GM19351 (cell line): ENCODE results near the gene WWTR1.

Experiments used
- ATAC-seq: cut with Tn5 transposase; IDR thresholded peaks from one replicate; pipeline ENCODE4 v1.9.1; 2021; ENCODE audit warnings: mild to moderate bottlenecking, moderate library complexity; ENCODE audit not compliant: unreplicated experiment

Gene WWTR1

DNA sequence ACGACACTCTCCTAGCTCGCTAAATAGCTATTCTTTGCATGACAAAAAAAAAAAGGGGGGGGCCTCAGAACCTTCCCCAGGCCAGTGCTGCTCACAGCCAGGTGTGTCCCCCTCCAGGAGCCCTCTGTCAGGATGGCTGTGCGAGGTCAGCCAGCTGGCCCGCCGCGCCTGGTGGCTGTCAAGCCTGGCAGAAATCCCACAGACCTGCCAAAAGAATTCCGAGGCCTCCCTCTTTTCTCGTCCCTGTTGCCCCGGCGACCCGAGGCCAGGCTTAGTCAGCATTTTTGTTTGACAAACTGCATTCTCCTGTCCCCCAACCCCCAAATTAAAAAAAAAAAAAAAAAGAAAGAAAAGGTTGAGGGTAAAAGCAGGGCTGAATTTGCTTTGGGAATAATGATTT is 121.4 kb downstream of the WWTR1 start:
- no peak for ATAC-seq

DNA sequence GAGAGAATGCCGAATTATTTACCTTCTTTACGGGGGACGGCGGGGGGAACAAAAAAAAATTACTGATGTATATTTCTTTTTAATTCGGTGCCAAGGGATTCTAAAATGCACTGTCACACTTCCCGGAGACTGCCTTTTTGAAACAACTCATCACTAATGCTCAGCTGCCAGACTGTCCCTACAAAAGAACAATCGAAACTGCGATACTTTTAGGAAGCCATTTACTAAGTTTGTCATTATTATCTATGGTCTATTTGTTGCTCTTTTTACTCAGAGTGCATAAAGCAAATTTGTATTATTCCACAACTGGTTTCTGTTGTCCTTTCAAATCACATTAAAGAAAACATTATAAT is 122.5 kb downstream of the WWTR1 start:
- no peak for ATAC-seq

DNA sequence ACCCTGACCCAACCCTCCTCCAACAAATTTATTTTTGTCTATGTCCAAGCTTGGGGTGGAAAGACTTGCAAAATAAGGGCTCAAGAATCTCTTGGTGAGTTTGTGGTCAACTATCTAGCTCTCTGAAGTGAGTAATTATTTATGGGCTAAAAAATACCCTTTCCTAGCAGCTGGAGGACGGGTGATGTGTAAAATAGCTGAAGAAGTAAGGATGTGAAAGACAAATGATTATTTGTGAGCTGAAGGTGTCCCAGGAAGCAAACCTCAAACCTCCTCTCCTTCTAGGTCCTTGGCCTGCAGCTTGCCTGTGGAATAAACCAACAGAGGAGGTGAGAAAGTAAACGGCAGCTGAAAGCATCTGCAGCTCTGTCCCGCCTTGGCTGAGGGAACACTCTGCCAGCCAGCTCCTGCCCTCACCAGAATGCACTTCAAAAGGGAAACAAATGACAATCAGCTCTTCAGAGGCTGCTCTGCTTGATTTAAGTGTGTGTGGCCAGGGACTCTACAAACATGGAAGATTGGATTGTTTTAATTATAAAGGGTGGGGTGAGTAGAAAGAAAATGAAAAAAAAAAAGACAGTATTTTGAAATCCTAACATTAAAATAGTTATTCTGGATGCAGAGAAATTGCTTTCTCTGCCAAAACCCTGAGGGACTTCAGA is 123.0 kb downstream of the WWTR1 start:
- ATAC-seq, result no peak

DNA sequence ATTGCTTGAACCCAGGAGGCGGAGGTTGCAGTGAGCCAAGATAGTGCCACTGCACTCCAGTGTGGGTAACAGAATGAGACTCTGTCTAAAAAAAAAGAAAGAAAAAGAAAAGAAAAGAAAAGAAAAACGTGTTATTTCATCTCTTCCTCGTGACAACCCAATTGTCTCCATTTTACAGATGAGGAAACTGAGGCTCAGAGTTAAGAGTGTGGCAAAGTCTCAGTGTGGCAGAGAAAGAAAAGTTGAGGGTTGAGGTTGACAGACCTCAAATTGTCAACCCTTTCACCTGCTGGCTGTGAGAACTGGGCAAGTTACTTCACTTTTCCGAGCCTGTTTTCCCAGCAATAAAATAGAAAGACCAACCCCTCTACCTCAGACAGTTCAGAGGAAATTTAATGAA is 123.7 kb downstream of the WWTR1 start:
- ATAC-seq, result no peak

GRCh38 chr3:149532489-149533180 is 125.2 kb downstream of the WWTR1 start:
- ATAC-seq, result no peak

DNA sequence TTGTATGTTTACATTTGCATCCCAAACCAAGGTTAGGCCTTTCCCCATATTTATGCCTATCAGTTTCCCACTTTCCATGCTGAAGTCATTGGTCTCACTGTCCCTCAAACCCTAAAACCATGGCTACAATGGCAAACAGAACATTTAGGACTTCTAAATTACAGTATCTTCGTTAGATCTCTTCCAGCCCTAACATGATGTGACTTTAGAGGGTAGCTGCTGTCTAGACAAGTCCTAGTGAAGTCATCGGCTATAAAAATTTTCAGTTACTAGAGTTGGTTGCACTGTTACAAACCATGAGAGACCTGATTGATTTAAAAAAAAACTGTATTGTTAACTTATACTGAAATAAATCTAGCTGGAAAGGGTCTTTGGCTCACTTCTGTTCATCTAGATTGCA is 128.7 kb downstream of the WWTR1 start:
- ATAC-seq, result no peak

GRCh38 chr3:149528340-149528650 is 129.5 kb downstream of the WWTR1 start:
- no peak for ATAC-seq

DNA sequence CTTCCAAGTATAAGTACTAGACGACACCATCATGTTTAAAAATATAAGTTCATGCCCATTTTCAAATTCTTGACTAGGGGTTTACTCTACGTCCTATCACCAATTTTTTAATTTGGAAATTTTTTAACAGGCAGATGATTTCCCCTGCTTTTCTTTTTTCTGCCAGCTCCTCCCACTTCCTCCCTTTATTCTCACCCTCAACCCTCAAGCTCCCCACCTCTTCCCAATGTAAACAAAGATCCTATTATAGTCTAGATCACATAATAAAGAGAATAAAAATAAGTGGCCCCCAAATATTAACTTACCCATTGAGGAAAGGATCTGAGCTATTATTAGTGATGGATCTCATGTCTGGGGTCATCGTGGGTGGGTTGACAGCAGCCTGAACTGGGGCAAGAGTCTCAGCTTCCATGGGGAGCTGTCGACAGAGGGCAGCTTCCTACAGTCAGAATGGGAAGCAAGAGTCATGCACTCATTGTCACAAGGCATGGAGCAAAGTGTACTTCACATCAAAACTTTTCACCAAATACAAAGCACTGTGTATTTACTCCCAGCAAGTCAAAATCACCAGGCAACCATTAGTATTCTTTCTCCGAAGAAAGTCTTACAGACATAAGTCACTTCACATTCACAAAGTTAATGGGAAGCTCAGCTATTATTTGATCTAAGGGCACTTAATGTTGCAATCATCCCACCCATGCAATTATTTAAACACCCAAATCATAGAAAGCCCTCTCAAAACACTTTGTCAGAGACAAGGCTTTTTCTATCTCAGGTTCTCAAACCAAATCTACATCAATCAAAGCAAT is 130.1 kb downstream of the WWTR1 start:
- ATAC-seq, result no peak

DNA sequence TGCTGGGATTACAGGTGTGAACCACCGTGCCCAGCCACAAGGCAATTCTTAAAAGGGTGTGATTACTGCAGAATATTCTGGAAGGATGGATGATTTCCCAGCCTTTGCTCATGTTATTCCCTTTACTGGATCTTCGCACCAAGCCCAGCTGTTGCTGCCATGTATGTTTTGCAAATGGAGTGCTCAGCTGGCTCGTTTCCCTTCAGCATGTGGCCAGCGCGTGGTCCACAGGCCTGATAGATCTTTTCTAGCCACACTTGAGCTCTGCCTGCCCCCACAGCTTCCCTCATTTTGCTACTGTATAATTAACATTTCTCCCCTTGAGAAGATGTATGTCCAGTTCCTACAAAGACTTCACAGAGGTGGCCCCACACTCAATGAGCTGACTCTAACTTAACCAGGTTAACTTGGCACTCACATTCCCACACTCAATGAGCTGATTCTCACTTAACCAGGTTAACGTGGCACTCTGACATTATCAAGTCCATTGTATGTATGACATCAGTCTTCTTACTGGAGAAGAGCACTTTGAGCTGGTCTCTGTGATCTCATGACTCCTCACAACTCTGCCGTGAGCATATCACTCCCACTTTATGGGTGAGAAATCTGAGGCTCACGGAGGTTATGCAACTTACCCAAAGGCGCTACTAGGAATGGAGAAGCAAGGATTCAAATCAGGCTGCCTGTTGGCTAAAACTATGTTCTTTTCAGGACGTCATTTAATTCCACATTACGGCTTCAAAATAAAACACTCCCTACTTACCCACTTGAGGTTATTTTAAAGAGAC is 134.1 kb downstream of the WWTR1 start:
- ATAC-seq, result no peak

DNA sequence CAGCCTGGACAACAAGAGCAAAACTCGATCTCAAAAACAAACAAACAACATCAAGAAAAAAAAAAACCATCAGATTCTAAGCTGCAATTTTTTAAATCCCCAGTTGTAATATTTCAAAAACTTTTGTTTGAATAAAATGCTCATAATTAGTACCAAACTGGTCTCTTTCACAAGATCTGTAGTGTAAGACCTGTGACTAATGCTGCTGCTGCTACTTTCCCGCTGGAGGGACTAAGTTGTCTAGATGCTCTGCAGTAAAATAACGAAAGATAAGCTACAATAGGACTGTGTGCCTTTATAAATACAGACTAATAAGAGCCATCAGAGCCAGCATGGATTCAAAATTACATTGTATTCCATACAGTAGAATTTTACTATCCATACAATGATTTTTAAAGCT is 137.9 kb downstream of the WWTR1 start:
- no peak for ATAC-seq

DNA sequence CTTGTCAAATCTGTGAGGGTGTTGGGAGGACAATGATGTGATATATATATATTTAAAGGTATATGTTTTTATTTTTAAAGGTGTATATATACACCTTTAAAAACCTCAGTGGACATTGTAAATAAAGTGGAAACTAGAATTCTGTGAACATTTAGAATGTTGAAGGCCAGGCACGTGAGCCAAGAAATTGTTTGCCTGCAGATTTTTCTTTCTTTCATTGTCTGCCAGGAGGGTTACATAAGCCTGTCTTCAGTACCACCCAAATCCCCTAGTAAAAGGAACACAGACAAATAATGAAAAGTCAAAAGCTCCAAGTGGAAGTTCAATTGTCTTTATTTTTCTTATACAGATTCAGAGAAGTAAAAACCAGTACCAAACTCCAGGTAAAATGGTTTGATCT is 140.9 kb downstream of the WWTR1 start:
- no peak for ATAC-seq

DNA sequence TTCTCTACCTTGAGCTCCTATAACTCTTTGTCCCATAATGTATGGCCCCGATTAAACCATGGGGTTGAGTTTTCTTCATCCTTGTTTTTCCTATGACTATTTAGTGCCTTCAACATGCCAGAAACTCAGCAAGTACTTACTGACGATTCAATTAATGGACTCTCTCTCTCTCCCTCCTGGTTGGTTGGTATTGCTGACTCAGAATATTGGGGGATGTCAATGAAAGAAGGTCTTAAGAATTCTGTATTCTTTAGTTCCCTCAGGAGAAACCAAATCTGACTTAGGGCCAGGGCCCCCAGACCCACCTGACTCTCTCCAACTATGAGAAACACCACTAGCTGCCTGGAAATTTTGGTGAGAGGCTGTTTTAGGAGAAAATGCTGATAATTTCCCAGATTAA is 142.6 kb downstream of the WWTR1 start:
- ATAC-seq, result no peak

- ATAC-seq, result no peak
Measured at GRCh38 chr3:149514471-149514870, 143.4 kb downstream of the WWTR1 start.

- peak; percentile 84 for ATAC-seq
Measured at GRCh38 chr3:149512073-149512782, 145.6 kb downstream of the WWTR1 start.

DNA sequence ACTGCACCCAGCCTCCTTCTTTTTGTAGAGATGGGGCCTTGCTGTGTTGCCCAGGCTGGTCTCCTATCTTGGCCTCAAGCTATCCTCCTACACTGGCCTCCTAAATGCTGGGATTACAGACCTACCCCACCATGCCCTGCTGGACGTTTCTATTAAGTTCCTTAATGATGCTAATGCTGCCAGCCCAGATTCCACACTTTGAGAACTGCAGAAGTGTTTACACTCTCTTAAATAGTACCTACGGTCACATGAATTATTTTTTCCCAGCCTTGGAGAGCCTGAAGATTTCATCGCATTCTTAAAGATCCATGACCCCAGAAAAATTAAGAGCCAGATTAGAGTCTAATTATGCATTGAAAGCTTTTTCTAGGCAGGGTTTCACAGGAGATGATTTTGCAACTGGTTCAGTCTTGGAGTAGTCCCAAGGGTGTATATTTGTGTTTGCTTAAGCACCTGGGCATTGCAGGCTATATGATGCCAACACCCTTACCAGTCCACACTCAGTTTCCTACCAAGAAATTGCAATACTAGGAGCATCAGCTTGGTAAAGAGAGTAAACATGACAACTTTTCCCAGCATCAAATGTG is 146.7 kb downstream of the WWTR1 start:
- ATAC-seq, result no peak

- ATAC-seq, result no peak
Measured at GRCh38 chr3:149510480-149510879, 147.3 kb downstream of the WWTR1 start.

- no peak for ATAC-seq
Measured at GRCh38 chr3:149509526-149509925, 148.3 kb downstream of the WWTR1 start.

- no peak for ATAC-seq
Measured at GRCh38 chr3:149507491-149508324, 150.1 kb downstream of the WWTR1 start.

DNA sequence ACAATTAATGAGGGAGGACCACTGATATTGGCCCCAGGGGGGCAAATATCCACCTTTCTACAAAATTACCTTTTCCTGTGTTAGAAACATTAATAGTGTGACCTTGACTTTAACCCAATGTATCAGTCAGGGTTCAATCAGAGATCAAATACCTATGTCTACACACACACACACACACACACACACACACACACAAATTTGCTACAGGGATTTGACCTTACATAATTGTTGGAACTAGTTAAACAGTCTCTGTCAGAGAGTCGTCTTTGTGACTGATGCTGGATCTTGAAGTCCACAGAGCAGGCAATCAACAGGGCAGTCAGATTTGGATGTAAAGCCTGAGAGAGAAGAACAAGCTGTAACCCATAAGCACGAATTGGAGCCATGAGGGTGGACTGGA is 150.9 kb downstream of the WWTR1 start:
- ATAC-seq, result no peak

DNA sequence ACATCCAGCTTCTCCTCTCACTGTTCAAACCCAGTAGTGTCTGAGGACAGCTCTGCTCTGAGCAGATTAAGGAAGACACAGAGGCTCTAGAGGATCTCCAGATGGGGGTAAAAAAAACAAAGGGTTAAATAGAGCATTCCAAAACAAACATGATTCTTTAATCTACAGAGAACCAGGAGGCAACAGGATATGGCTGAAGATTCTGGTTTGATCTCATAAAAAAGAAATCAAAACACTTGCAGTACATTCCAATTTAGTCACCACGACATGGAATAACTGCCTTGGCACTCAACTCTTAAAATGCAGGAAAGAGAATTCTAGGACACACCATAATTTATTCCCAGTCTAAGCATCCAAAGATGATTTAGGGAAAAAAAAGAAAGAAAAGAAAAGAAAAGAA is 151.3 kb downstream of the WWTR1 start:
- no peak for ATAC-seq
